Activated gamma-delta T cell treated with anti-CD3 and anti-CD28 coated beads, Interleukin-2, amount 50 U/mL, for 16 hours (primary cell): ENCODE results near the gene SLC25A23.
"Not testable (repeated sequence)": the region's sequence is repeated elsewhere in the genome, so short reads cannot be mapped to it uniquely, and the experiment has no call there.

Source experiments
- DNase-seq: peaks from one replicate; pipeline ENCODE4 v3.0.0-alpha.2; 2020; ENCODE audit warnings: low read depth

SLC25A23 gene

DNA sequence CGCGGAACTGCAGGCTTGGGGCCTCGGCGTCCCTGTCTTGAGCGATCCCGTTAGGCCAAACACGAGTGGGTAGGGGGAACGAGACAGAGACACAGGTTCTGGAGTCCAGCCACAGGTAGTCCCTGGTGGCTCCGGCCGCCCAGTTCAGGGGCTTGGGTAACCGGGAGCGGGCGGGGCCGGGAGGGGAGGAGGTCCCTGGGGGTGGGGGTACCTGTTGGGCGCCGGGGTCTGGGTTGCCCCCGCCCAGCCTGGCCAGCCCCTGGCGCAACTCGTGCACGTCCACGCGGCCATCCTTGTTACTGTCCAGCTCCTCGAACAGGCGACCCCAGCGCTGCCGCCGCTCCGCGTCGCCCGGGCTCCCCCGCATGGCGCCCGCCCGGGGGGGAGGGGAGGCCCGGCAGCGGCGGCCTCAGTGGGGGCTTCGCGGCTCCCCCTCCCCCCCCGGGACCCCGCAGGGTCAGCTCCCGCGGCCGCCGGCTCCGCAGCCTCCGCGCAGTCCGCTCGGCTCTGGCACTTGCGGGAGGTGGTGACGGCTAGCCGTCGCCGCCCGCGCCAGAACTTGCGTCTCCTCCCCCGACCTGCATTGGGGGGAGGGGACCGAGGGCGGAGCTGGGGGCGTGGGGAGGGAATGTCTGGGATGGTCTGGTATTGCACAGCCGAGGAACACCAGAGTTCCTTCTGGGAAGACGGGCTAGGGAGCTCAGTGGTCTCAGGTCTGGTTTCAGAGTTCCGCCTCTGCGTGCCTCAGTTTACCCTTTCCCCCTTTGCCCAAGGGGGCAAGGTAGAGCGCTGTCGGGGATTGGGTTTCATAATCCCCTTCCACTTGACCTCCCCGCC is at the start of gene SLC25A23:
Gene SLC25A23 (minus strand): TSS at position 531 of the 837 bp plus-strand sequence. CDS start 164 bp downstream, at position 367.
- DNase-seq = no peak

DNA sequence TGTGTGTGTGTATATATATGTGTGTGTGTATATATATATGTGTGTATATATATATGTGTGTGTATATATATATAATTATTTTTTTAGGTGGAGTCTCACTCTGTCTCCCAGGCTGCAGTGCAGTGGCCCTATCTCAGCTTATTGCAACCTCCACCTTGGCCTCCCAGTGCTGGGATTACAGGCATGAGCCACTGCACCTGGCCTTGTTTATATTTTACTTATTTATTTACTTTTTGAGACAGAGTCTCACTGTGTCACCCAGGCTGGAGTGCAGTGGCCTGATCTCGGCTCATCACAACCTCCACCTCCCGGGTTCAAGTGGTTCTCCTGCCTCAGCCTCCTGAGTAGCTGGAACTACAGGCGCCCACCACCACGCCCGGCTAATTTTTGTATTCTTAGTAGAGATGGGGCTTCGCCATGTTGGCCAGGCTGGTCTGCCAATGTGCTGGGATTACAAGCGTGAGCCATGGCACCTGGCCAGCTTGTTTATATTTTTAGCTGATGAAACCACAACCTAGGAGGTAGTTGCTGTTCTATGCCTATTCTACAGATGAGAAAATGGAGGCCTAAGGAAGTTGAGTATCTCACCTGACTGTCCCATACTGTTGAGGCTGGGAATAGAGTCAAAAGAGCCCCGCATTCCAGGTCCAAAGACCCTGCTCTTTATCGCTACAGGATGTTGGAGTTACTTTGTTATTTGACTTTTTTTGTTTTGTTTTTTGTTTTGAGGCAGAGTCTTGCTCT is 48.6 kb upstream of the SLC25A23 start:
- not testable (repeated sequence) for DNase-seq

DNA sequence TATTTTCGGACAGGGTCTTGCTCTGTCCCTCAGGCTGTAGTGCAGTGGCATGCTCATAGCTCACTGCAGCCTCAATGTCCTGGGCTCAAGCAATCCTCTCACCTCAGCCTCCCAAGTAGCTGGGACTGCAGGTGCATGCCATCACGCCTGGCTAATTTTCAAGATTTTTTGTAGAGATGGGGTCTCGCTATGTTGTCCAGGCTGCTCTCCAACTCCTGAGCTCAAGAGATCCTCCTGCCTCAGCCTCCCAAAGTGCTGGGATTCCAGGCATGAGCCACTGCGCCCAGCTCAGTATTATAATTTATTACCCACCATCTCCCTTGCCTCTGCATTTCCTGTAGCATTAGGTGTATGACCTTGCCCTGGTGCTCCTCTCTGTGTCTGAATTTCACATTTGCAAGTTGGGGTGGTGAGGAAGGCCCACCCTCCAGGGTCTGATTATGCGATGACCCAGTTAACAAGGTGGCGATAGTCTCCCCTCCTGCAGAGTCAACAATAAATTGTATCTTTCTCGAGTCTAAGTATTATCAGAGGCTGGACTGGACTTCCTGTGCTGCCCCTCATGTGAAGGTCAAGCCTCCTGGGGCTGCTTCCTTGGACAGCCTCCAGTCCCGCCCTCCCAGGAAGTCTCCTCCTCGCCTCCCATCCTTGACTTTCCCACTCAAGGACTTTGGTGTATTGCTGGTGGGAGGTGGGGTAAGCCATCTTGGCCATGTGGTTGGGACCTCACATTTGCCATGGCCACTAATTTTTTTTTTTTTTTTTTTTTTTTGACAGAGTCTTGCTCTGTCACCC is 44.0 kb upstream of the SLC25A23 start:
- no peak for DNase-seq

DNA sequence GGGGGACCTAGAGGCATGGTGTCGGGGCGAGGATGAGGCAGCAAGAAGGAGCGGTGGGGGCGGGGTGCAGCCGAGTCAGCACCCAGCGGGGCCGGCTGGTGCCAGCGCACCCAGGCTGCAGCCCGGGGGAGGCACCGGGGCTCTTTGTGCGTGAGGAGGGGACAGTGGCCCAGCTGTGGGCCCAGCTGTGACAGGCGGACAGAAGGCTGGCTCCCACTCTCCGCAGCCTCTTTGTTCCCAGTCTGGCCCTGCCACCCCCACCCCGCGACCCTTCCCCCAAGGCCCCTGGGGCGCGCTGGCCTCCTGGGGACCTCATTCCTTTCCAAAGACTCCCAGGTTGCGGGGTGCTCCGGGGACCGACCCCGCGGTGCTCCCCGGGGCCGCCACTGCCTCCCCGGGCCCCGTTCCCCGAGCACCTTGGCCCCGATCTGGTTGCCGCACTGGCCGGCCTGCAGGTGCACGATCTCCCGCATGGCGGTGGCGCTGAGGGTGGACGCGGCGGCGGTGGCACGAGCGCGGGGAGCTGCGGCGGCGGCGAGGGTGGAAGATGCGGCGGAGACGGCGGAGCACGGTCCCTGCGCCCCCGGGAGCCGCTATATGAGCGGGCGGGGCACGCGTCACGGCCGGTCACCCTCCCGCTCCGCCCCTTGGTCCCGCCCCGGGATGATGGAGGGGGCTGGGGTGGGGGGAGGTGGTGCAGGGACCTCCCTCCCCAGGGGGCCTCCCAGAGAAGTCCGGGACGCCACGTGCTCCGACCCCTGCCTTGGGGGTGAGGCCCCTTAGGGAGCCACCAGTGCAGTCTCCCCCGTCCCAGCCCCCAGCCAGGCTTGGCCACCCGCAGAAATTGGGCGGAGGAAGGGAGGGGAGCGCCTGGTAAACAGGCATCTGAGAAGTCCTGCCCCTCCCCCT is 42.4 kb upstream of the SLC25A23 start, which contains the start of gene TUBB4A:
Gene TUBB4A (minus strand): TSS at position 570 of the 909 bp plus-strand sequence. CDS start 97 bp downstream, at position 473.
- DNase-seq = no peak

DNA sequence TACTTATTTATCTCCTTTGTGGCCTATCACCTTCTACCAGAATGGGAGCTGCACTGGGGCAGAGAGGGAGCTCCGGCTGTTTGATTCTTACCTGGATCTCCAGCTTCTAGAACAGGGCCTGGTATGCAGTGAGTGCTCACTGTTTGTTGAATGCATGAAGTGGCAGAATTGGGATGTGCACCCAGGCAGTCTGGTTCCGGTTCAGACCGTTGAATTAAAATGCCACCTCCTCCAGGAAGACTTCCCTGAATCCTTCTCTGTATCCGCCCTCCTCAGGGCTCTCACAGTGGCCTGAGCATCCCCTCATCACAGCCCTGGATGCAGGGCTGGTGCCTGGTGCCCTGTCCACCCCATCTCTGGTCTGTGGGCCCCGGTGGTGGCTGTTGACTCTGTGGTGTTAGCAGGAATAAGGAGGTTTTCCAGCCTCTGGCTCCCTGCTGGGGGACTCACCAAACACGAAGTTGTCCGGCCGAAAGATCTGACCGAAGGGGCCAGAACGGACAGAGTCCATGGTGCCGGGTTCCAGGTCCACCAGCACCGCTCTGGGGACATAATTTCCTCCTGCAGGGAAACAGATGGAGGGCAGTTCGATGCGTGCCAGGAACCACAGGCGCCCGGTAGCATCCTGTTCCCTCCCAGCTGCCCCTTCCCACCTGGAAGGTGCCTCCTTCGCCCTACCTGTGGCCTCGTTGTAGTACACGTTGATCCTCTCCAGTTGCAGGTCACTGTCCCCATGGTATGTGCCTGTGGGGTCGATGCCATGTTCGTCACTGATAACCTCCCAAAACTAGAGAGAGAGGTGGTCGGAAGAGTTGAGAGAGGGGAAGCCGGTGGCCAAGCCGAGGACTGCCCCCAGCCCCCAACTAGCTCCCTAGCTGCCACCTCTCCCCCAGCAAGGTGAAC is 41.5 kb upstream of the SLC25A23 start:
- no peak for DNase-seq

DNA sequence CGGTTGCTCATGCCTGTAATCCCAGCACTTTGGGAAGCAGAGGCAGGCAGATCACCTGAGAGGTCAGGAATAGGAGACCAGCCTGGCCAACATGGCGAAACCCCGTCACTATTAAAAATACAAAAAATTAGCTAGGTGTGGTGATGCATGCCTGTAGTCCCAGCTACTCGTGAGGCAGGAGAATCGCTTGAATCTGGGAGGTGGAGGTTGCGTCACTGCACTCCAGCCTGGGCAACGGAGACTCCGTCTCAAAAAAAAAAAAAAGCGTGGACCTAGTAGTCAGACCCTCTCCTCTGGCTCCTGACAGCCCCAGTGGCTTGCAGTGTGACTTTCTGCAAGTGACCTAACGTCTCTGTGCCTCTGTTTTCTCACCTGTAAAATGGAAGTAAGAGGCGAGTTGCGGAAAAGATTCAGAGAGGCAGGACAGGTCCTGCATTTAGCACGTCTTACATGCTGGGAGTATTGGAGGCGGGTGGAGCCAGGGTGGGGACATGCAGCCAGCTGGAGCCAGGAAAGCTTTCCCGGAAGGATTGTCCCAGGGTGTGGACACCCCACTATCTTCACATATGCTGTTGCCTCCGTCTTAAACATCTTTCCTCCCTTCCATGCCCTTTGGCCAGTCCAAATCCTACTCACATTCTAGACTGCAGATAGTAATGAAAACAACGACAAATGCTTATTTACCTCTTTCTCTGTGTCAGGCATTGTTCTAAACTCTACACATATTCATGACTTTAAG is 39.6 kb upstream of the SLC25A23 start:
- DNase-seq = no peak

DNA sequence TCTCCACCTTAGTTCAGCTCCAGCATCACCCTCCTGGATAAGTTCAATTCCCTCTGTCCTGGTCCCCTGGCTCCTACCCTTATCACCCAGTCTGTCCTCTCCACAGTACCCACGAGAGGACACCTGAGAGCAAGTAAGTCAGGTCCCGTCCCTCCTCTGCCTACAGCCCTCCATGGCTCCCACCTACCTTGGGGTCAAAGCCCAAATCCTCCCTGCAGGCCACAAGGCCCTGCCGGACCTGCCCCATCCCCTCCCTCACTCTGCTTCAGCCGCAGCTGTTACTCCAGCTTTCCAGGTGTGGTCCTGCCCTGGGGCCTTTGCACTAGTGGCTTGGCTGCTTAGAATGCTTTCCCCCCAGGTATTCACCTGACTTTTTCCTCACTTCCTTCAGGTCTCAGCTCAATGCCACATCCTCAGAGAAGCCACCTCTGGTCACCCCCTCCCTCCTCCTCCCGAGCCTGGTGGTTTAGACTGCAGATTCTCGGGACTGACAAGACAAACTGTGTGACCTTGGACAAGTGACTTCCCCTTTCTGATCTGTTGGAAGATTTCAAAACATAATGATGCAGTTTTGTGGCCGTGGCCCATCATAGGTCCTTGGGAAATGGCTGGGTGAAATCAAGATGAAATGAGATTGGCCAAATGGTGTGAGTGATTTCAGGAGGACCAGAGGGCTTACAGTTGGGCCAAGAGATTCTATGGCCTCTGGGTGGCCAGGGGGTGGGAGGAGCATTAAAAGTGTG is 38.9 kb upstream of the SLC25A23 start:
- no peak for DNase-seq

DNA sequence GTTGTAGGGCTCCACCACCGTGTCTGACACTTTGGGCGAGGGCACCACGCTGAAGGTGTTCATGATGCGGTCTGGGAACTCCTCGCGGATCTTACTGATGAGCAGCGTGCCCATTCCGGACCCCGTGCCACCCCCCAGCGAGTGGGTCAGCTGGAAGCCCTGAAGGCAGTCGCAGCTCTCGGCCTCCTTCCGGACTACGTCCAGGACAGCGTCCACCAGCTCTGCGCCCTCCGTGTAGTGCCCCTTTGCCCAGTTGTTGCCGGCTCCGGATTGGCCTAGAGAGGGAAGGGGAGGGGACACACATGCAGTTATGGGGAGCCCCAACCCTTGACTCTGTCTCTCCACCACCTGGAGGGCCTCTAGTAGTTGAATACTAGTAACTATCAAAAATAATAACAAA is 36.4 kb upstream of the SLC25A23 start:
- no peak for DNase-seq

DNA sequence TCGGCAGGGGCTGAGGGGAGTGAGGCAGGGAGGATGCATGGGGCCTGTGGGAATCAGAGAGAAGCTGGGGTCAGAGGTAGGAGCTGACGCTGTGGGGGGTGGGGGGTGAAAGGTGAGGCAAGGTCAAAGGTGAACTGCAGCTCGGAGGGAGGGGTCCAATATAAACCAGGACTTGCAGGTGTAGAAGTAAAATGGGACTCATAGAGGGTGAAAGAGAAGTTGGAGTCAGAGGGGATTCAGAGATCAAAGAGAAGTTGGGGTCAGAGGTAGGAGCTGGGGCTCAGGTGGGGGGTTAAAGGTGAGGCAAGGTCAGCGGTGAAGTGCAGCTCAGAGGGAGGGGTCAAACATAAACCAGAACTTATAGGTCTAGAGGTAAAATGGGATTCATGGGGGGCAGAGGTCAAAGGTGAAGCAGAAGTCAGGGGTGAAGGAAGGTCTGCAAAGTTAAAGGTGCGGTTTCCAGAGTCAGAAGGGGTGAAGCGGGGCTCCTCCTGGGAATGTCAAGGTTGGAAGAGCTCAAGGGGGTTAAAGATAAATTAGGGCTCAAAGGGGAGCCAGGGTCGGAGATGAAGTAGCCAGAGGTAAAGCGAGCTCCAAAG is 34.9 kb upstream of the SLC25A23 start:
- no peak for DNase-seq

DNA sequence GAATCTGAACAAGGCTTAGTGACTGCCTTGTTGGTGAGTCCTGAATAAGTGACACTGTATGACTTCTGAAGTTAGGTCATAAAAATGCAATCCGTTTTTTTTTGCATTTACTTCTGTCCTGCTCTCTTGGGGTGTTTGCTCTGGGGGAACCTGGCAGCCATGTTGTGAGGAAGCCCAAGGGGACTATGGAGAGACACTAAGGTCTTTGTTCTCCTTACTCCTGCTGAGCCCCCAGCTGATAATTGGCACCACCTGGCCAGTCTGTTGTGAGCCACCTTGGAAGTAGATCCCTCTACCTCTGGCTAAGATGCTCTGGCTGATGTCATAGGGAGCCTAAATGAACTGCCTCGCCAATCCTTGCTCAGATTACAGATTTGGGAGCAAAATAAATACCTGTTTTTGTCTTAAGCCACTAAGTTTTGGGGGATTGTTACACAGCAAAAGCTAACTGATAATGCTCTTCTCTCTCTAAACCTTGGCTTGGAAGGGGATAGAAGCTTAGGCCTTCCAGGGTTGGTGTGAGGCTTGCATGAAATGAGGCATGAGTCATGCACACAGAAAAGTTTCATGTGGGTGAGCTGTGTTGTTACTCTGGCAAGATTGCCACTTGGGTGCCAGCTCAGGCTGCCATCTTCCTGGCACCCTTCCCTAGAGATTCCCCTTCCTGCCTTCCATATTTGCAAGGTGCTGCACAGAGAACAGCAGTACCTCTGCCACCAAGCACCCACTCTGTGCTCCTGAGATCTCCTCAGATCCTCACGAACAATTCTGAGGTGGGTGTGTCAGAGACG is 32.4 kb upstream of the SLC25A23 start:
- DNase-seq = no peak

DNA sequence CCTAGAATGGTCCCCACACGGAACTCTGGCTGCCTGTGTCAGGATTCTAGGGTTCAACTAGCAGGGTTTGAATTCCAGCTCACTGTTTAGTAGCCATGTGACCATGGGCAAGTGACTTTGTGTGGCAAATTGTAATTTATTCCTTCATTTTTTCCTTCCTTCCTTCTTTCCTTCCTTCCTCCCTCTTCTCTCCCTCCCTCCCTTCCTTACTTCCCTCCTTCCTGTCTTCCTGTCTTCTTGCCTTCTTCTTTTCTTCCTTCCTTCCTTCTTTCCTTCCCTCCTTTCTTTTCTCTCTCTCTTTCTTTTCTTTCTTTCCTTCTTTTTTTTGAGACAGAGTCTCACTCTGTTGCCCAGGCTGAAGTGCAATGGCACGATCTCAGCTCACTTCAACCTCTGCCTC is 30.5 kb upstream of the SLC25A23 start:
- no peak for DNase-seq

DNA sequence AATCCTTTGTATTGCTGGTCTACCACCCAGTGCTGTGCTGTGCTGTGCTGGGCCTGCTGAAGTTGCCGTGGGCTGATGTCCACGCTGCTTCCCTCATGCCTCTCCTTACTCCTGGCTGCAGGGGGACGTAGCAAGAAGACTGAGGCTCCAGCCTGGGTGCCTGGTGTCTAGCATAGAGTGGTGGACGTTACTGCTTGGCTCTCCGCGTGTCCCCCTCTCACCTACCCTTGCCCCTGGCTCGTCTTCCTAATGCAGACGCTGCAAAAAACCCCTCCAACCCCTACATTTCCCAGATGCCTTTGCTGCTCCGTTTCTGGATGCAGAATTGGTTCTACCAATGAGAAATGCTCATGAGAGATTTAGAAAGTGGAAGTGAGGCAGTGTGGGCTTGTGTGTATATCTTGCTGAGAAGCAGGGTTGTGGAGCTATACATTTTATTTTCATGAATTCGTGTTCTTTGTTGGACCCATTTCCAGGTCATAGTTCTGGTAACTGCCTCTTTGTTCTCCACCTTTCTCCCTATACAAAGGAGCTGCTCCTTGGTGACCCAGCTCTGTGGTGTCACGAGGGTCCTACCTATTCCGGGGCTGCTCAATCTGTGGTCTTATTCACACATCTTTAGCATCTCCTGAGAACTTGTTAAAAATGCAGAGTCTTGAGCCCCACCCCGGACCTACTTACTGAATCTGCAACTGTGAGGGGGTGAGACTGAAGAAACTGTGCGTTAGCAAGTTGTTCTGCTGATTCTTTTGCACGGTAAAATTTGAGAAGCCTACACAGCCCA is 29.9 kb upstream of the SLC25A23 start:
- DNase-seq = no peak

DNA sequence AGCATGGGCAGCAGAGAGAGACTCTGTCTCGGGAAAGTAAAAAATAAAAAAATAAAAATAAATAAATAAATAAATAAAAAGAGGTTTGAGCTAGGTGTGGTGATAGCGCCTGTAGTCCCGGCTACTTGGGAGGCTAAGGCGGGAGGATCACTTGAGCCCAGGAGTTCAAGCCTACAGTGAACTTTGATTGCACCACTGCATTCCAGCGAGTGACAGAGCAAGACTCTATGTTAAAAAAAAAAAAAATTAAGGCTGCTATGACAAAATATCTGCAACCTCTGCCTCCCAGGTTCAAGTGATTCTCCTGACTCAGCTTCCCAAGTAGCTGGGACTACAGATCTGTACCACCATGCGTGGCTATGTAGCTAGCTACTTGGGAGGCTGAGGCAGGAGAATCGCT is 25.2 kb upstream of the SLC25A23 start:
- DNase-seq = no peak

DNA sequence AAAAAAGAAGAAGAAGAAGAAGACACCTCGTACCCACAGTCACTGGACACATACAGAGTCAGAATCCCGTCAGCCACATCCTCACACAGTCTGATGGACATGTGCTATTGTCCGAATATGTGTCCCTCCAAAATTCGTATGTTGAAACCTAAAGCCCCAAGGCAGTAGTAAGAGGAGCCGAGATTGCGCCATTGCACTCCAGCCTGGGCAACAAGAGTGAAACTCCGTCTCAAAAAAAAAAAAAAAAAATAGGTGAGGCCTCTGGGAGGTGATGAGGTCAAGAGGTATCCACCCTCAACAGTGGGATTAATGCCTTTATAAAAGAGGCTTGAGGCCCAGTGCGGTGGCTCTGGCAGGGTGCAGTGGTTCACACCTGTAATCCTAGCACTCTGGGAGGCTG is 24.6 kb upstream of the SLC25A23 start:
- DNase-seq = no peak

DNA sequence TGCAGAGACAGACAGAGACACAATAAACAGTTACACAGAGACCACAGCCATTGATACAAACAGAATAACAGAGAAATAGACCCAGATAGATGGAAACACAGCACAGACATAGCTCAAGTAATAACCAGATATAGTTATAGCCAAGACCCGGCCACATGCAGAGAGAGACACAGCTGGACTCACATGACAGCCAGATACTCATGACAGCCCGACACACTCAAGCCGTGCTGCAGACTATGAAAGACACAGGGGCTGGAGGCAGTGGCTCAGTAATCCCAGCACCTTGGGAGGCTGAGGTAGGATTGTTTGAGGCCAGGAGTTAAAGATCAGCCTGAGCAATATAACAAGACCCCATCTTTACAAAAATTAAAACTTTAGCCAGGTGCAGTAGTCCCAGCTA is 23.6 kb upstream of the SLC25A23 start:
- no peak for DNase-seq

DNA sequence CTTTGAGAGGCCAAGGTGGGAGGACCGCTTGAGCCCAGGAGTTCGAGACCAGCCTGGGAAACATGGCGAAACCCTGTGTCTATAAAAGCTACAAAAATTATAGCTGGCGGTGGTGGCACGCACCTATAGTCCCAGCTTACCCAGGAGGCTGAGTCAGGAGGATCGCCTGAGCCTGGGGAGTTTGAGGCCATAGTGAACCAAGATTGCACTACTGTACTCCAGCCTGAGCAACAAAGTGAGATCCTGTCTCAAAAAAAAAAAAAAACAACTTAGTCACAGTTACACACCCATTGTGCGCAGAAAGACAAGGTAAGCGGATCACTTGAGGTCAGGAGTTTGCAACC is 22.7 kb upstream of the SLC25A23 start:
- DNase-seq = no peak
